NCI-H1105 (cell line): ENCODE results near the gene C4orf17.
"Not testable (repeated sequence)": the region's sequence is repeated elsewhere in the genome, so short reads cannot be mapped to it uniquely, and the experiment has no call there.

ENCODE experiments used
- DNase-seq: peaks from one replicate; lab custom pipeline; 2025; lab: John Stamatoyannopoulos, UW

The C4orf17 gene

DNA sequence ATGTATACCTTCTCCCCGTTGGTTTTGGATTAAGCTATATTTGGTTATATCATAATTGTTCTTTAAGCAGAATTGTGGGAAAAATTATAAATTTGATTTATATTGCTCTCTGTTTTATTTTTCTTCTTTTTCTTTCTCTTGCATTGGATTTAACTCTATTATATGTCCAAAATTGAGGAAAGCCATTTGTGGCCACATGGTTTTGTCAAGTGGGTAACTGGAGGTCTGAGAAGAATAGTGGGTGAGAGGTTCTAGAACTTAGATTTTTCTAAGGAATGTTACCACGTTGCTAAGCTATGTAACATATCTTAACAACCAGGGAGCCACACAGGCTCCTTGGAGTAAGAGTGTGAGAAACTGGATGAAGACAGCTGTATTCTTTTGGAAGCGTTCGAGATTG lies at the start of gene C4orf17:
TSS of gene C4orf17 (plus strand) at position 301 of the 400 bp plus-strand sequence. CDS start 2,061 bp downstream, outside the sequence.
- no peak for DNase-seq

DNA sequence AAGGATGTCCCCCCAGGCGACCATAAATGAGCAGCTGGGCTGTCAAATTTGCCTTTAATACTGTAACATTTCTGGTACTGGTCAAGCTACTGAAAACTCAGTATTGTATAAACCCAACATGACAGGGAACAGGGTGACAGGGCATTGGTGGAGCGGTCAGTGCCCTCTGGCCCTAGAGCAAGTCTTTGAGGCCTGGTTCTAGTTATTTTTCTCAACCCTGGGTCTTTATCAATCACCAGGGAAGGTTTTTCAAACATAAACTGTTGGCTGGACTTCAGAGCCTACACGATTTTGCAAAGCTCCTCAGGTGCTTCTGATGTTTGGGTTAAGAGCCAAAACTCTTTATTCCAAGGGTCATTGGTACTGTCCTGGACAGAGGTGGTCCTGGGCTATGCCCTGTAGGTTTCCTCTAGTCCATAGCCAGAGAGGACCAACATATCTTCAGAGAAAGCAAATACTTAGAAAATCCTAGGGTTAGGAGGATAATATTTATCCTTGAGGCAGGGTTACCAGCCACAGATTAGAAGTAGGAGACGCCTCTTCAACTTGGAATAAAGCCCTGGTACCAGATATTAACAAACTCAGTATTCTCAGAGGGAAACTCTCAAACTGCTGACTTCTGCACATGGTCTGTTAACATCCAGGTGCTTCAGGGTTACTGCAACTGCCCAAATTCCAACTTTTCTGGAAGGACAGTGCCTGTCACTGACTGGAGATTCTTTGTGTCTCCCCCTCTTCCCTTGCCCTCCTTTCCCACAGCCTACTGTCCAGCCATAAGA lies 49.0 kb upstream of the C4orf17 start:
- no peak for DNase-seq

DNA sequence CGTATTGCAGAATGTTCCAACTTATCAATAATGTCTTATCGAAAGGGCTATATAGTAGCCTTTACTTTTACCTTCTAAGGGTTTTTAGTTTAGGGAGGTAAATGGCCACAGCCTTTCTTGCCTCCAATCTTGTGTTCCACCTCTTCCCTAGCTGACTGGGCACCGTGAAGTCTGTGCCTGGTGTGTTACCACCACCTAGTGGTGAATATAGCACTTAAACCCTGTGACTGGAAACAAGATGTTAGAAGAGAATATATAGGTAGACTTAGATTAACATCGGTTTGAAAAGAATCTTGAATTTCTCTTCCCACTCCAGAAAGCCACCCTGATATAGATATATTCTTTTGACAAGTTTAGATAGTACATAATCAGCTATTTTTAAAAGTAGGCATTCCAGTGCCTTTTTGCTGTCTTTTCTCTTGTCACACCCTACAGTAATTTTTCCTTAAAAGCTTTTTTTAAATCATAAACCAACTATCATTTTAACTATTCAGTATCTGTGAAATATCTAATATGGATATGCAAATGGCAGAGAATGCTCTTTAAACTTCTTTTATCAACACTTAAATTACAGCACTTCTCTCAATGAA lies 47.9 kb upstream of the C4orf17 start:
- no peak for DNase-seq

DNA sequence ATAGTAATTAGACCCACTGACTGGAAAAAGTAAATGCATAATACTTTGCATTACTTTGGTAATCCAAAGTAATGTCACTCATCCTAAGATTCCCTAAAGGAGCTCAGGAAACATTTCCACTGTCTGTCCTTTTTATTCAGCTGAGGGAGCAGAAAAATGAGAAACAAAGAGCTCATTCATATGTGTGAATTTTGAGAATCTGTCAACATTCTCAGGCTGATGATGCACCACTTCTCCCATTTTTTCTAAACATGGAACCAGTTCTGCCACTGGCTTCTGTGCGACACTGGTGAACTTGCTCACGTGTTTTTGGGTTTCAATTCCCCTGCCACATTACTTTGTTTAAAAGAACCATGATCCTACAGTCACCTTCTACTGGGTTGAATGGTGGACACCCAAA lies 47.3 kb upstream of the C4orf17 start:
- no peak for DNase-seq

DNA sequence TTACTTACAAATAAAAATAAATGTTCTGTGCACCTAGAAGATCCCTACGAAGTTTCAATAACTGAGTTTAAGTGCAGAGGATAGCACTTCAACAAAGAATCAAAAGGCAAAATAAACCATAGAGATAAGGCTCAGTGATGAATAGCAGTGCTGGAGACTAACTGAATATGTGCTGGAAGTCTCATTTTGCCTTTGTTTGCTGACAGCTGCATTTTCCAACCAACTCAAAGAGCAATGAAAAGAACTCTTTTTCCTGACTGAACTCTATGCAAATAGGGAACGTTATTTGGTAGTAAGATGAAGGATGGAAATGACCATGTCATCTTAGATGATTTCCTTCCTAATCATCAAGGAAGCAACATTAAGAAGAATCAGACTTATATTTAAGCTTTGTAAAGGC lies 42.9 kb upstream of the C4orf17 start:
- DNase-seq, result no peak

DNA sequence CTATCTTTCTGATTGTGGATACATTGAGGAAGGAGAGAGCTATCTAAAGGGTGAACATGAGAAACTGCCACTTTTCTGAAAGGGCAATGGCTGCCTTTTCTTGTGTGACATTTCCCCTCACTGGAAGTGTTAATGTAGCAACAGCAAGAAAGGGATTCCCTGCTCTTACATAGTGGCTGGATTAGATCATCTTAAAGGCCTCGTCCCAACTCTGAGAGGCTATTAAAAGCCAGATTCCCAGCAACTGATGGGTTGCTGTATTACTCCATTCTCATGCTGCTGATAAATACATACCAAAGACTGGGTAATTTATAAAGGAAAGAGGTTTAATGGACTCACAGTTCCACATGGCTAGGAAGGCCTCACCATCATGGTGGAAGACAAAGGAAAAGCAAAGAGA lies 41.9 kb upstream of the C4orf17 start:
- DNase-seq, result no peak

DNA sequence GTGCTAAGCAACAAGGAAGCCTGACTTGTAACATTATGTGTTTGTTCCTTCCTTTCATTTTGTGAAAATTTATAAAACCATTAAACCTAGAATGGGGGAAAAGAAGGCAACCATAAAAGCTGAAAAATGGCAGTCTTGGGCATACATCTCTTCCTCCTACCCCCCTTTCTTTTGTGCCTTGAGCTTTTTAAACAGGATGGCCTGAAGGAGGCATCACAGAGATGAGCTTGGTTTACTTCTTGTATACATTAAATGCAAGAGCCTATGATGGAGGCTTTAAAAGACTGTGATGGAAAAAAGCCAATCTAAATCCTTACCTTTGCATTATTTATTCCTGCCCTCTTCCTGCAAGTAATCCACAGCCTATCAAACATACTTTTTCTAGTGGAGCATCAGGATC lies 39.5 kb upstream of the C4orf17 start:
- DNase-seq, result no peak

DNA sequence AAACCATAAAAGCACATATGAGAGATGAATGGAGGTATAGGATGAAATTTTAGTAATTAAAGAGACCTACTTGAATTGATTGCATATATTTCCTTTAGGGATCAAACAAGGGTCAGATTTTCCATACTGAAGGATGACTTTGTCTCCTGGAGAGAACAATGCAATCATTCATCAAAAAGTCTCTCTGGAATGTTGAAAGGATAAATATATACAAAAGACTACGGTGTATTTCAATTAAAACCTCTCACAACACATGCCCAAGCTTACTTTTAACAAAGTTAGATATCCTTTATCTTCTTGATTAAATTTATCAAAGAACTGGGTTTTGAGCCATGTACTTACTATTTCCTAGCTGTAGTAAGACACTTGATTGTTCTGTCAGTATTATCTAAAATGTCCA lies 38.9 kb upstream of the C4orf17 start:
- DNase-seq, result no peak

DNA sequence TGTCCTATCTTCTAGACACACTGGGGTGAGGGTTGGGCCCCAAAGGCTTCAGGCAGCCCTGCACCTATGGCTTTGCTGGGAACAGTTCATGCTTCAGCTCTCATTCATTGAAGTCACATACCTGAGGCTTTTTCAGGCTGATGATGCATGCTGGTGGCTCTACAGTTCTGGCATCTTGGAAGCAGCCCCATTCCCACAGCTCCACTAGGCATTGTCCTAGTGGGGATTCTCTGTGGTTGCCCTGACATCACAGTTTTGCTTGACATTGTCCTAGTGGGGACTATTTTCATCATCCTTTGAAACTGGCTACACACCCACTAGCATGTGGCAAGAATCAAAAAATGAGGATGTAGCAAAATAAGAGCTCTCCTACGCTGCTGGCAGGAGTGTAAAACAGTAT lies 37.7 kb upstream of the C4orf17 start:
- no peak for DNase-seq

DNA sequence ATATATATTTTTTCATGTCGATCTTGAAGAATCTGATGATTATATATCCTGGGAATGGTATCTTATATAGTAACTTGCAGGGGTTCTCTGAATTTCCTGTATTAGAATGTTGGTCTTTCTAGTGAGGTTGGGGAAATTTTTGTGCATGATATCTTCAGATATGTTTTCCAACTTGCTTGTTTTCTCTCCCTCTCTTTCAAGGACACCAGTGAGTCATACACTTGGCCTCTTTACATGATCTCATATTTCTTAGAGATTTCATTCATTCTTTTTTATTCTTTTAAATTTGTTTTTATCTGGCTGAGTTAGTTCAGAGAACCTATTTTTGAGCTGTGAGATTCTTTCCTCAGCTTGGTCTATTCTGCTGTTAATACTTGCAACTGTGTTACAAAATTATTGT lies 27.2 kb upstream of the C4orf17 start:
- no peak for DNase-seq

DNA sequence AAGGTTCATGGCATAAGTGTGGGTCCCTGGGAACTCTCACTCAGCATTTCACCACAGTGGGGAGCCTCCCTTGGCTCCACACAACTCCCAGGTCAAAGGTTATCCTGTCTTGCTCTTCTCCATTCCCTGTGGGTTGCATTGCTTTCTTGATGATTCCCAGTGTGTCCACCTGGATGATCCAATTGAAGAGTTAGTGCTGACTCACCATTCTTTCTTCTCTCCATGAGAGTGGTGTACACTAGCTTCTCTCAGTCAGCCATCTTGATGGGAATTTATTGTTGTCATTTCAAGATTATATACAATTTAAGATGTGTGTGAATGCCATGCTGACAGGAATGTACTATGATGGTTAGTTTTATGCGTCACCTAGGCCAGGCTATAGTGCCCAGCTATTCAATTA lies 25.6 kb upstream of the C4orf17 start:
- no peak for DNase-seq

DNA sequence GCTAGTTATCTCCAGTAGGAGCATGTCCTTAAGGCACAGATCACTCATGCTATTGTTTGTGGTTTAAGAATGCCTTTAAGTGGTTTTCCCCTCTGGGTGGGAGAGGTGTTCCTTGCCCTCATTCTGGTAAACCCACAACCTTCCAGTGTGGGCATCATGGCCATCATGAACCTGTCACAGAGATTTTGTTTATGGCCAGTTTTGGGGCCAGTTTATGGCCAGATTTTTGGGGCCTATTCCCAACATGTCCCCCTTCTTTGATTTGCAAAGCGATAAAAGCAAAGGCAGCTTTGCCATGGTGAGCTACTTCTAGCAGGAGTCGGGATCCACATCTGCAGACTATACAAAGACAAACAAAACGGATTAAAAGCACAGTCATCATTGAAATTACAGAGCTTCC lies 24.2 kb upstream of the C4orf17 start:
- not testable (repeated sequence) for DNase-seq

DNA sequence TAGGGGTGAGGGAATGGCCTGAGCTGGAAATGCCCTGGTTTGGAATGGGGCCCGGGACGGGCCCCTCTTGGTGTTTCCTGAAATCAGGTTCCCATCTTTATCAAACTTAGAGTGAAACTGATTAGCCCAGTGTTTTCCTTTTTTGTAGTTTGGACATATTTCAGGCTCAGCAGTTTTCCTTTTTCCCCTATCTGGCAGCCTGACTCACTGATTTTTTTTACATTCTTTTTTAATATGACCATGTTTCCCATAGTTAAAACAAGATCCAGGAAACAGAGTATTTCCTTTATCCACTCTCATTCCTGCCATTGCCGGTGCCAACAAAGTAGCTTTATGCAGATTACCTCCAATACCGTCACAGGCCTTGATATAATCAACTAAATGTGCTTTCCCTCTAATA lies 20.5 kb upstream of the C4orf17 start:
- no peak for DNase-seq

DNA sequence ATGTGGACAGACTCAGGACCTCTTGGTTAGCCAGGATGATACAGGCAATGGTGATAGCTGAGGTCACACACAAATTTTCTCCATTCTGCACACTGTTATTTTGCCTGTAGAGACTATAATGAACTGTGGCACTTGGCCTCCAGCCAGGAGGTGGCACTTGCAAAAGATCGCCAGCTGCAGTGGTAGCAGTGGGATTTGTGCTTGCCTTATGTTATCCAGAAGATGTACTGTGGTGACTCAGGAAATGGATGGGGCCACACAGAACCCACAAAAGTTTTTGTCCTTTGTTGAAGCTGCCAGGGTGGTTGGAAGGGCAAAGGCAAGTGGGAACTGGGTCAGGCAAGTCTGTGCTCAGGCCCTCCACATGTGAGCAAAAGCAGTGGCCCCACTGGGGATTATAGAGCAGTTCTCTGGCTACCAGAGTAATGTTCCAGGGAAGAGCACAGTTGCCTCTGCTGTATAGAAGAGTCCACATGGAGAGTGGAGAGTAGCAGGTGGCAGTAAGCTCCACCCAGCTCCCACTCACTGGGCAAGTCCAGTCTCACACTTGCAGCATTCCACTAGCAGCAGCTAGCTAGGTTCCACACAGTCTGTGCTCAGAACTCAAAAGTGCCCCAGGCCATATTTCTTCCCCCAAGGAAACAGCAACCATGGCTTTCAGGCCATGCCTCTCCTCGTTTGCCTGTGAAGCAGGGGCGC lies 5.9 kb upstream of the C4orf17 start:
- DNase-seq, result peak; percentile 21

DNA sequence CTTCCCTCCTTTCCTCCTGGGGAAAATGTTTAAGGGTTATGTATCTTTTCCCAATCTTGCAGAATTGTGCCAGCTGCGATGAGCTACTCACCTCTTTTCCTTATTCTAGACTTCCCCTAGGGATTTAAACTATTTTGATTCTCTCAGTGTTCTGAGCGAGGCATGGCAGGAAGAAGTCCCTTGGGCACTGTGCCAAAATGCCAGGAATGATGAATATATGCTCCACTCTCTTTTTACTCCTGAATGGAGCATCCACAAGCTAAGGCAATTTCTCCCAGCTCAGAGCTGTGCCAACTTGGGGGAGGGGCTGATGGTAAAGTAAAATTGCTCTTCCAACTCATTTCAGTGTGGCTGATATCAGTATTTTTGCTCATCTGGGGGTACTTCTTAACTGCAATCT lies 4.0 kb upstream of the C4orf17 start:
- no peak for DNase-seq

DNA sequence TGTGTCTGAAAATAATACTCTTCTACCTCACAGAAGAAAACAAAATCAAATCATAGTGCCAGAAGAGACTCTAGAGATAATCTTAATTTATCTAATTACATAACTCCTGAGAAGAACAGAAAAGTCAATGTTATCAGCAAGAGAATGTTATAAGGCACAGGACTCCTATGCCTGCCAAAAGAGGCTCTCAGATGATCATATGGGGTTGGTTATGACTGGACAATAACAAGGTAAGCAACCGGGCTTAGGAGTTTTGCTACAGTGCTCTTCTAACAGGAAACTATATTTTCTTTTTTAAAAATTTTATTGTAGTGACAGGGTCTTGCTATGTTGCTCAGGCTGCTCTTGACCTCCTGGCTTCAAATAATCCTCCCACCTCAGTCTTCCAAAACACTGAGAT lies 3.5 kb upstream of the C4orf17 start:
- DNase-seq, result no peak

DNA sequence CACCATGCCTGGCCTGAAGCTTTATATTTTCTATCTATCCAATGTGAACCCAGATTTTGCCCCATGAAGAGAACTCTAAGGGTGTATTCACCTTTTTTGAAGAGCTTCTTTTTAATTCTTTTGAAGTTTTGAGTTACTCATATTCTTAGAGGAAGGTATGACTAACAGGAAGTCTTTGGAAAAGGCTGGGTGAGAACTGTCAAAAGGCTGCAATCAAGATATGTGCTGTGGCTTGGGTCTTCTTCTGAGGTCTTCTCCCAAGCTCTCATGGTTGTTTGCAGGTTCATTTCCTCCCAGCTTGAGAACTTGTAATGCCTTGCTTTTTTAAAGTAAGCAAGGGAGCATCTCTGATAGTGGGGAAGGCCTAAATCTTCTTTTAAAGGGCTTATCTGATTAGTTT lies 3.1 kb upstream of the C4orf17 start:
- no peak for DNase-seq

DNA sequence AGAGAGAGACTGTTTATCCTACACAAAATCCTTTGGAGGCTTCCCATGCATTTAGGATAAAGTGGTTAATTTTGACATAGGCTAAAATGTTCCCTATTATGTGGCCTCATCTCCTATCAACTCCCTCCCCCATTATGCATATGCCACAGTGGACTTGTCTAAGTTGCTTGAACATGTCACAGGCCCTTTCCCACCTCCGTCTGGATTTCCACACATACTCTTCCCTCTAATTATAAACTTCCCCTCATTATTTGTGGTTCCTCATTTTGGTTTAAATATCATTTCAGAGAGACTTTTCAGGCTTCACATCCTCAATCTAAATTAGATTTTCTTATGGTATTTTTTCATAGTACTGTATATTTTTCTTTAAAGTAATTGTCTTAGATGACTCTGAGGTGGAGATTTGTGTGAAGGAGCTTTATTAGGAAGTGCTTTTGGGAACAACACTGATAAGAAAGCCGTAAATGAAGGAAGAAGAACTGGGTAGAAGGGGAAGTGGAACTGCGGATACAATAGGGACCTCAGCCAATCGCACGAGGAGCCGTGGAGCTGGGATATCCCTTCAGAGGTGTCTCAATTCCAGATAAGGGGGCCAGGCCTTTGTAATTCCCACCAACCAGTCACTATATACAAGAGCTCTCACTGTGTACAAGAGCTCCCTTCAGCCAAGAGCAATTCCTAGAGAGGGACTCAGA lies 7.9 kb downstream of the C4orf17 start:
- no peak for DNase-seq

DNA sequence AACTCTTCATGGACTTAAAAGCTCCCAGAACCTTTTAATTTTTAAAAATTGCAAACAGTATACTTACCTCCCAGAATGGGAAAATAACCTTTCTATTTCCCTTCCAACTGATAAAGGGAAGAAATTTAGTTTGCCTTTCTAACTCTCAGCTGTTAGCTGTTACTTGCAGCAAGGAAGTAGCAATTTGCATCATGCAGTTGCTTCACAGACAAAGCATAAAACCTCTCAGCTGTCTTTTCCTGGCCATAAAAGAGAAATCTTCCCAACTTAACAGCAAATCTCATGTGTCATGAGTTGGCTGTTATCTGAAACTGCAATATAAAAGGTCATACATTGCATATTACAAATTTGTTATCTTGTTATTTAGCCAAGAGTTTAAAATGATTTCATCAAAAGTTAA lies 18.4 kb downstream of the C4orf17 start:
- no peak for DNase-seq

DNA sequence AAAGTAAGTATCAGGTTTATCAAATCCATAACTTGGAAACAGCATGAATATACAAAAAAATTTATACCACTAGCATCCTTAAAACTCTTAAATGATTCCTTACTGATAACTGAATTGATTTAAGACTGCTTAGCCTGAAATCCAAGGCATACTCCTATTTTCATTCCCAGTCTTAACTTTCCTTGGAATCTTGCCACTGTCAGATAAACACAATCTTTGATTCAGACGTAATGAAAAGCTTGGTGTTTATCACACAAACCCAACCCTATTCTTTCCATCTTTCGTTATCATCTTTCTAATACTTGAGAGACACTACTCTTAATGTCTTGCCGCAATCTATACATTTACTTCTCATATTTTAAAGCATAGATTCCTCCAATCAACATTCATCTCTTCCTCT lies 19.1 kb downstream of the C4orf17 start:
- DNase-seq, result no peak

DNA sequence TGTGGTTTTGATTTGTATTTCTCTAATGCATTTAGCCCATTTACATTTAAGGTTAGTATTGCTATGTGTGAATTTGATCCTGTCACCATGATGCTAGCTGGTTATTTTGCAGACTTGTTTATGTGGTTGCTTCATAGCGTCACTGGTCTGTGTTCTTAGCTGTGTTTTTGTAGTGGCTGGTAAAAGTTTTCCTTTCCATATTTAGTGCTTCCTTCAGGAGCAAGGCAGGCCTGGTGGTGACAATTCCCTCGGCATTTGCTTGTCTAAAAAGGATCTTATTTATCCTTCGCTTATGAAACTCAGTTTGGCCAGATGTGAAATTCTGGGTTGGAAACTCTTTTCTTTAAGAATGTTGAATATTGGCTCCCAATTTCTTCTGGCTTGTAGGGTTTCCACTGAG lies 23.9 kb downstream of the C4orf17 start:
- DNase-seq, result not testable (repeated sequence)

DNA sequence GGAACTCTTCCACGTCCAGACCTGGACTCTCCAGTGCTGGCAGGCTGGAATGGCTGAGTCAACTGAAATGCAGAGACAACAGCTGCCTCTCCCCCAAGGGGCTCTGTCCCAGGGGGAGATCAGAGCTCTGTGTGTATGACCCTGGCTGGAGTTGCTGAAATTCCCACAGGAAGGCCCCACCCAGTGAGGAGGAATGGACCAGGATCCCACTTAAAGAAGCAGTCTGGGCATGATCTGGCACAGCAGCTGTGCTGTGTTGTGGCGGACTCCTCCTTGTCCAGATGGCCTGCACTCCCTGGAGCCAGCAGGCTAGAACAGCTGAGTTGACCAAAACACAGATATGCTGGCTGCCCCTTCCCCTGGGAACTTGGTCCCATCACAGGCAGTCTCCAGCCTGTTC lies 25.4 kb downstream of the C4orf17 start:
- no peak for DNase-seq

DNA sequence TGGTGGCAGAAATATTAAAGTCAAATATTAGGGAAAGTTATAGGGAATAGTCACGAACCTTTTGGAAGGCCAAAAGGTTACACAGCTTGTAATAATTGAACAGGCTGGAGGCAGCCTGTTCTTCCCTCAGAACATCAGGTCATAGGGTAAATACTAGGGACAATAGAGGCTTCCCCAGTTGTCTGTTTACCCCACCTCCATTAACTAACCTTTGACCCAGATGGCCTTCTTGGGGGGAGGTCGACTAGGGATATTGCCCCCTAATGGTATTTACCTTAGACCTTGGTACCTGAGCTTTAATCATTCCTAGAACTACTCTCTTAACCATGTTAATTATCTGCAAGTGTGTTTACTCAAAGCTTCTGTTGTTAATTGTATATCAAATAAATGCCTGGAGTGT lies 26.0 kb downstream of the C4orf17 start:
- DNase-seq, result no peak
